K562 (cell line): Measurements from ENCODE around the gene IFITM2. TPM values are rescaled to one million over a fixed set of nuclear protein-coding genes. Genes with fewer than 3 reads are reported as not detected.
A peak's percentile ranks its signal among the peaks of the same experiment; 100 is the strongest.

Experiments
- ATAC-seq: fragments of 200-7000 bp; cut with Tn5 transposase; 3 replicates; pipeline ENCODE4 v1.9.1; 2020; ENCODE audit warnings: moderate library complexity
- BruUV-seq: library from RNA; stranded (reverse); fragments of 400-500 nt; replicated peaks from 2 replicates; lab custom pipeline; 2021; lab: Mats Ljungman, UMichigan
- CTCF ChIA-PET: fragments of 300-600 bp; formaldehyde crosslinking; extraction: SDS; loops from one replicate; lab custom pipeline; 2021; ENCODE audit warnings: low intra/inter-chr PET ratio; lab: Yijun Ruan, JAX
- POLR2A ChIA-PET: fragments of 300-600, 350-650 bp; sonication (Branson Sonifier 250); formaldehyde crosslinking; extraction: SDS; loops from one replicate; lab custom pipeline; 2021; ENCODE audit warnings: antibody characterized with exemption, inconsistent platforms; lab: Yijun Ruan, JAX
- DNase-seq, 4 experiments: peaks; one replicate each; pipeline versions ENCODE4 v3.0.0 to v3.0.0-alpha.2; 2011 to 2018; ENCODE audit warnings: low spot score in 3 of 4, mixed read lengths in 3 of 4; ENCODE audit errors: extremely low read depth in 1 of 4
- FAIRE-seq: peaks from 2 replicates; lab custom pipeline; 2011; peaks lifted over from hg19 to GRCh38; lab: Jason Lieb, UNC
- H2AFZ ChIP-seq: 2 replicates; pipeline ENCODE4 v1.6.0; 2011; ENCODE audit warnings: low read depth, low read length, control low read depth, inconsistent platforms
- H3K27ac ChIP-seq: fragments of 200-600 bp; 3 replicates; pipeline ENCODE4 v1.8.0; 2011; ENCODE audit warnings: low read depth, mild to moderate bottlenecking, control low read depth, inconsistent platforms, low read length, moderate library complexity, mixed read lengths; ENCODE audit errors: extremely low read depth
- H3K27me3 ChIP-seq, 2 experiments: fragments of 300-600 bp in 1 of 2; 2 replicates in 1 of 2; 3 replicates in 1 of 2; pipeline versions ENCODE4 v1.6.0 to v1.8.0; 2011; ENCODE audit warnings: inconsistent platforms in 2 of 2, low read length in 2 of 2, mild to moderate bottlenecking in 1 of 2, mixed read lengths in 1 of 2, moderate library complexity in 1 of 2; ENCODE audit not compliant: control insufficient read depth in 2 of 2, insufficient read depth in 2 of 2
- H3K36me3 ChIP-seq: fragments of 300-600 bp; 3 replicates; pipeline ENCODE4 v1.8.0; 2011; ENCODE audit warnings: mild to moderate bottlenecking, low read length, inconsistent platforms; ENCODE audit not compliant: control insufficient read depth, insufficient read depth
- H3K4me1 ChIP-seq, 2 experiments: fragments of 200-600 bp in 1 of 2; replicated peaks in 1 of 2; 2 replicates in 1 of 2; 3 replicates in 1 of 2; pipeline versions ENCODE4 v1.5.1 to v1.8.0; 2011; ENCODE audit warnings: inconsistent platforms in 2 of 2, low read length in 2 of 2, mild to moderate bottlenecking in 1 of 2, mixed read lengths in 1 of 2, moderate library complexity in 1 of 2; ENCODE audit not compliant: control insufficient read depth in 2 of 2, insufficient read depth in 2 of 2
- H3K4me2 ChIP-seq: 2 replicates; pipeline ENCODE4 v1.6.1; 2011; ENCODE audit warnings: low read length, control low read depth, inconsistent platforms, mixed read lengths; ENCODE audit not compliant: insufficient read depth
- H3K4me3 ChIP-seq: fragments of 200-600 bp; sonication (generic), shearing (Covaris generic); 2 replicates; pipeline ENCODE4 v1.5.1; 2016; ENCODE audit warnings: control low read depth, inconsistent platforms
- H3K79me2 ChIP-seq: fragments of 200-600 bp; 3 replicates; pipeline ENCODE4 v1.8.0; 2011; ENCODE audit warnings: low read length, inconsistent platforms; ENCODE audit not compliant: control insufficient read depth, insufficient read depth
- H3K9ac ChIP-seq, 2 experiments: 2 replicates each; pipeline versions ENCODE4 v1.6.0 to v1.6.1; 2011; ENCODE audit warnings: low read depth in 2 of 2, low read length in 2 of 2, control low read depth in 1 of 2, inconsistent platforms in 1 of 2, mild to moderate bottlenecking in 1 of 2, mixed read lengths in 1 of 2; ENCODE audit not compliant: insufficient read depth in 1 of 2
- H3K9me1 ChIP-seq: one replicate; pipeline ENCODE4 v1.6.0; 2011; ENCODE audit warnings: inconsistent platforms, mild to moderate bottlenecking, low read length, moderate library complexity; ENCODE audit not compliant: control insufficient read depth, insufficient read depth
- H3K9me3 ChIP-seq: replicated peaks from 2 replicates; pipeline ENCODE4 v1.5.1; 2011; ENCODE audit warnings: low read depth, low read length, inconsistent platforms; ENCODE audit not compliant: control insufficient read depth, insufficient read depth
- H4K20me1 ChIP-seq: replicated peaks from 2 replicates; pipeline ENCODE4 v1.6.1; 2011; ENCODE audit warnings: low read length, inconsistent platforms, mixed read lengths; ENCODE audit not compliant: control insufficient read depth, insufficient read depth
- PML ChIP-seq: IDR thresholded peaks from 2 replicates; pipeline ENCODE4 v1.6.1; 2012; ENCODE audit warnings: low read length, inconsistent platforms
- SAFB2 ChIP-seq: fragments of 200-400 bp; formaldehyde crosslinking; IDR thresholded peaks from 2 replicates; pipeline ENCODE4 v1.6.1; 2018; ENCODE audit warnings: borderline replicate concordance, low read length, low read depth, moderate library complexity; ENCODE audit not compliant: severe bottlenecking
- TBL1XR1 ChIP-seq, 2 experiments: IDR thresholded peaks; 2 replicates each; pipeline ENCODE4 v1.6.1; 2012; ENCODE audit warnings: improper control_type of control experiment in 2 of 2, low read length in 2 of 2, mild to moderate bottlenecking in 1 of 2
- ZNF586 ChIP-seq: fragments of 450-650 bp; formaldehyde crosslinking; conservative IDR thresholded peaks from 2 replicates; pipeline ENCODE4 v1.4.0; 2020; ENCODE audit warnings: mild to moderate bottlenecking, moderate library complexity
- ZNF785 ChIP-seq: fragments of 250-450 bp; sonication (Bioruptor Pico); IDR thresholded peaks from 2 replicates; pipeline ENCODE4 v1.4.0; 2020; ENCODE audit warnings: mild to moderate bottlenecking
- WGBS: fragments of 100-300 bp; shearing (Covaris generic); methylation state at CpG from one replicate; pipeline ENCODE4 v1.1.6; 2016; ENCODE audit warnings: low coverage, mixed read lengths; ENCODE audit not compliant: insufficient coverage; ENCODE audit errors: missing lambda C conversion rate; 5-methylcytosine and 5-hydroxymethylcytosine counted together
- in situ Hi-C: fragments of 300-500 bp; cut with MboI; formaldehyde crosslinking; loops from 4 replicates; pipeline ENCODE4 v1.15.0; 2018; ENCODE audit warnings: inconsistent platforms, mixed read lengths
- intact Hi-C: fragments of 100-400 bp; cut with micrococcal nuclease; formaldehyde crosslinking; loops from 2 replicates; pipeline ENCODE4 v1.14.2; 2022
- polyA plus RNA-seq, 8 experiments: library from polyadenylated mRNA; depleted of rRNA in 4 of 8; stranded (reverse) in 5 of 8; unstranded in 3 of 8; fragments of >200 nt; fragmentation: Nextera tagmentation in 2 of 8; fragmentation: Illumina TruSeq in 1 of 8; extraction: Ambion mirVana in 2 of 8; extraction: Trizol in 1 of 8; gene quantifications; 2 replicates each; pipeline versions ENCODE4 v1.2.1 to v1.2.3, GENCODE V29; 2011 to 2014; ENCODE audit warnings: inconsistent platforms in 1 of 8, missing spikeins in 1 of 8
- total RNA-seq, 7 experiments: library from RNA; depleted of rRNA in 6 of 7; stranded (reverse); fragments of >200 nt in 6 of 7; fragmentation: Illumina TruSeq in 2 of 7; extraction: Trizol in 2 of 7; gene quantifications; 2 replicates each; pipeline versions ENCODE4 v1.2.1 to v1.2.3, GENCODE V29; 2011 to 2021; ENCODE audit warnings: low replicate concordance in 1 of 7
- TF ChIP-seq, protein P1 (sequence below), 2 experiments: IDR thresholded peaks; 2 replicates each; pipeline ENCODE4 v1.6.1; 2012; ENCODE audit warnings: improper control_type of control experiment in 2 of 2, low read depth in 2 of 2, low read length in 2 of 2, borderline replicate concordance in 1 of 2
- TF ChIP-seq, protein P2 (sequence below), 2 experiments: IDR thresholded peaks; 2 replicates each; pipeline ENCODE4 v1.6.1; 2011; ENCODE audit warnings: borderline replicate concordance in 1 of 2, control low read depth in 1 of 2, low read depth in 1 of 2, low read length in 1 of 2, mild to moderate bottlenecking in 1 of 2, mixed read lengths in 1 of 2, moderate library complexity in 1 of 2; ENCODE audit not compliant: insufficient read depth in 1 of 2, insufficient read length in 1 of 2, poor library complexity in 1 of 2, severe bottlenecking in 1 of 2; ENCODE audit errors: extremely low read depth in 1 of 2
- TF ChIP-seq, protein P3 (sequence below): fragments of 450-650 bp; formaldehyde crosslinking; IDR thresholded peaks from 2 replicates; pipeline ENCODE4 v1.4.0; 2022; ENCODE audit warnings: missing genetic modification characterization

IFITM2 gene
- total and polyA plus RNA-seq, 9 of the 15 experiments (the other 6 are each of a cell fraction or from before 2014, with no cell fraction given): 52.8 to 4,872 (median 356) TPM

DNA sequence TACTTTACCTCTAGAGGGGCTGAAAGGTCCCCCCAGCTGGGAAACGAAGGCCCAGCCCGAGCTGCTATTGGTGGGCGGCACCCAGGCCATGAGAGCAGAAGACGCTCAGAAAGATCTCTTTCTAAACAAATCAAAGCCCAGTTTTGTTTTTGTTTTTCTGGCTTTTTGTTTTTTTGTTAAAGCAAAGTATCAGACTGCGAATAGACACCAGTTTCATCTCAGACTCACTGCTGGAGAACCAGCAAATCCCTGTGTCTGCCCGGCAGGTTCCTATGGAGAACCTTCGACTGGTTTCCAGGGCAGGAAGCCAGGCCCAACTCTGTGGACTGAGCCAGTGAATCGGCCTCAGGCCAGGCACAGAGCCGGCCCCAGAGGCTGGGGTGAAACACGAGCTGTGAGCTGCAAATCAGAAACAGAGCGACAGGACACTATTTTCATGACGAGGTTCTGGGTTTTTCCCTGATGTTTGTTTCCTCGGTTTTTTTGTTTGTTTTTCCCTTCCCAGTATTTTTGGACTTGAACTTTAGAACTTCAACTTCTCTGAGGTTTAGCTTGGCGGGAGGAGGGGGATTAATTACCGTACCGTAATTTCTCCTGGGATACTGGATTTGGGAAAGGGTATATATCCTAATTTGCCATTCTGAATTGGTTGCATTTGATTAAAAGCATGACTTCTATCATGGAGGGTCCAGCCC is 45.7 kb downstream of the IFITM2 start:
- Histone ChIP-seq H3K27me3 (no peaks in the 10 kb centered on the region; a peak in 1 of 5 replicates), H3K4me3 (no peak overlapping the region), H3K27ac (peak overlapping the region; percentile 98), H4K20me1 (no peaks in the 10 kb centered on the region), H3K4me1 (peaks cover 65 to 69% of the 10 kb centered on the region in 2 experiments), H3K4me2 (peak overlapping the region; percentile 75), H3K9me3 (peaks cover 9% of the 10 kb centered on the region), H3K36me3 (no peaks in the 10 kb centered on the region; the same call in 2 of the 3 replicates), H3K9ac (peak overlapping the region; percentile 65 to 87), H3K79me2 (peaks cover 8% of the 10 kb centered on the region; the same call in 1 of the 3 replicates), H2AFZ (peak overlapping the region; percentile 80), H3K9me1 (no peaks in the 10 kb centered on the region)
- POLR2A ChIA-PET: interaction anchor here (1.1 to 1.5 kb wide), 3 partner anchors 13 to 137 kb away, joined by 3 to 6 read pairs (median 5); no protein-coding TSS in a partner anchor
- ATAC-seq: peak; percentile 53
- CTCF ChIA-PET: interaction anchor here (0.7 kb wide), 1 partner anchor 24 kb away, joined by 3 read pairs; no protein-coding TSS in a partner anchor
- 14% methylated on average over 16 of the region's 16 CpGs for WGBS
- intact Hi-C loops (loop anchor here (5.0 kb wide), 1 partner anchor 86 kb away; no protein-coding TSS in a partner anchor), in situ Hi-C loops (loop anchor here (5.0 kb wide), 1 partner anchor 41 kb away; the partner anchor contains the start of gene IFITM1)
- peak in 3 of 4 experiments; percentile 14 to 78 (median 44) for DNase-seq
- FAIRE-seq: peak; percentile 67
- BruUV-seq: no TSS peak
- TF ChIP-seq, protein P1, sequence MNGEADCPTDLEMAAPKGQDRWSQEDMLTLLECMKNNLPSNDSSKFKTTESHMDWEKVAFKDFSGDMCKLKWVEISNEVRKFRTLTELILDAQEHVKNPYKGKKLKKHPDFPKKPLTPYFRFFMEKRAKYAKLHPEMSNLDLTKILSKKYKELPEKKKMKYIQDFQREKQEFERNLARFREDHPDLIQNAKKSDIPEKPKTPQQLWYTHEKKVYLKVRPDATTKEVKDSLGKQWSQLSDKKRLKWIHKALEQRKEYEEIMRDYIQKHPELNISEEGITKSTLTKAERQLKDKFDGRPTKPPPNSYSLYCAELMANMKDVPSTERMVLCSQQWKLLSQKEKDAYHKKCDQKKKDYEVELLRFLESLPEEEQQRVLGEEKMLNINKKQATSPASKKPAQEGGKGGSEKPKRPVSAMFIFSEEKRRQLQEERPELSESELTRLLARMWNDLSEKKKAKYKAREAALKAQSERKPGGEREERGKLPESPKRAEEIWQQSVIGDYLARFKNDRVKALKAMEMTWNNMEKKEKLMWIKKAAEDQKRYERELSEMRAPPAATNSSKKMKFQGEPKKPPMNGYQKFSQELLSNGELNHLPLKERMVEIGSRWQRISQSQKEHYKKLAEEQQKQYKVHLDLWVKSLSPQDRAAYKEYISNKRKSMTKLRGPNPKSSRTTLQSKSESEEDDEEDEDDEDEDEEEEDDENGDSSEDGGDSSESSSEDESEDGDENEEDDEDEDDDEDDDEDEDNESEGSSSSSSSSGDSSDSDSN (IDR thresholded peaks at IDR 0.05; ENCODE audit: borderline replicate concordance in 1 of 2, low read depth in 2 of 2, low read length in 2 of 2): peak; percentile 52 to 82; a peak in 2 of 4 replicates
- TF ChIP-seq, protein P2, sequence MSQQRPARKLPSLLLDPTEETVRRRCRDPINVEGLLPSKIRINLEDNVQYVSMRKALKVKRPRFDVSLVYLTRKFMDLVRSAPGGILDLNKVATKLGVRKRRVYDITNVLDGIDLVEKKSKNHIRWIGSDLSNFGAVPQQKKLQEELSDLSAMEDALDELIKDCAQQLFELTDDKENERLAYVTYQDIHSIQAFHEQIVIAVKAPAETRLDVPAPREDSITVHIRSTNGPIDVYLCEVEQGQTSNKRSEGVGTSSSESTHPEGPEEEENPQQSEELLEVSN (IDR thresholded peaks at IDR 0.05; ENCODE audit: borderline replicate concordance in 1 of 2, extremely low read depth in 1 of 2, insufficient read depth in 1 of 2, insufficient read length in 1 of 2, low read depth in 1 of 2, low read length in 1 of 2, poor library complexity in 1 of 2, severe bottlenecking in 1 of 2): peak in 1 of 2 experiments; percentile 63
- TF ChIP-seq, protein P3, sequence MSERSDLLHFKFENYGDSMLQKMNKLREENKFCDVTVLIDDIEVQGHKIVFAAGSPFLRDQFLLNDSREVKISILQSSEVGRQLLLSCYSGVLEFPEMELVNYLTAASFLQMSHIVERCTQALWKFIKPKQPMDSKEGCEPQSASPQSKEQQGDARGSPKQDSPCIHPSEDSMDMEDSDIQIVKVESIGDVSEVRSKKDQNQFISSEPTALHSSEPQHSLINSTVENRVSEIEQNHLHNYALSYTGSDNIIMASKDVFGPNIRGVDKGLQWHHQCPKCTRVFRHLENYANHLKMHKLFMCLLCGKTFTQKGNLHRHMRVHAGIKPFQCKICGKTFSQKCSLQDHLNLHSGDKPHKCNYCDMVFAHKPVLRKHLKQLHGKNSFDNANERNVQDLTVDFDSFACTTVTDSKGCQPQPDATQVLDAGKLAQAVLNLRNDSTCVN (CRISPR knock-in tag): no peak; the same call in 1 of the 2 replicates
- no peak for TF ChIP-seq SAFB2
- TF ChIP-seq PML: no peak
- TF ChIP-seq ZNF785 (CRISPR knock-in tag): no peak
- no peak for TF ChIP-seq TBL1XR1 (IDR thresholded peaks at IDR 0.05; ENCODE audit: low read length in 2 of 2)
- TF ChIP-seq ZNF586: no peak
